GM12864 (cell line): ENCODE measurements around the gene CACNA1C.

Experiments
- DNase-seq: peaks from one replicate; pipeline ENCODE4 v3.0.0-alpha.2; 2011; ENCODE audit warnings: low read depth
- H3K4me3 ChIP-seq: 2 replicates; pipeline ENCODE4 v1.5.1; 2011; ENCODE audit warnings: mild to moderate bottlenecking, low read depth, low read length, control low read depth
- TF ChIP-seq, protein P1 (sequence below): IDR thresholded peaks from 2 replicates; pipeline ENCODE4 v1.5.1; 2011; ENCODE audit warnings: low read depth, mild to moderate bottlenecking, moderate library complexity, low read length, control low read depth, inconsistent platforms; ENCODE audit errors: missing control alignments

Gene CACNA1C

DNA sequence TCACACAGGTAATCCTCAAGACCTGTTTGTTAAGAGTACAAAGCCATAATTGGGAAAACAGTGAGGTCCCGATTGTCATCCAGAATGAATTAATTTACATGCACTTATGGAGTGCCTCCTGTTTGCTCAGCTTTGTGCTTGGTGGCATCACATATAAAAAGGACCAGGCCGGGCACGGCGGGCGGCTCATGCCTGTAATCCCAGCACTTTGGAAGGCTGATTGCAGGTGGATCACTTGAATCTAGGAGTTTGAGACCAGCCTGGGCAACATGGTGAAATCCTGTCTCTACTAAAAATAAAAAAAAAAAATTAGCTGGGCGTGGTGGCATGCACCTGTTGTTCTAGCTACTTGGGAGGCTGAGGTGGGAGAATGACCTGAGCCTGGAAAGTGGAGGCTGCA lies 247.4 kb downstream of the CACNA1C start:
- TF ChIP-seq, protein P1, sequence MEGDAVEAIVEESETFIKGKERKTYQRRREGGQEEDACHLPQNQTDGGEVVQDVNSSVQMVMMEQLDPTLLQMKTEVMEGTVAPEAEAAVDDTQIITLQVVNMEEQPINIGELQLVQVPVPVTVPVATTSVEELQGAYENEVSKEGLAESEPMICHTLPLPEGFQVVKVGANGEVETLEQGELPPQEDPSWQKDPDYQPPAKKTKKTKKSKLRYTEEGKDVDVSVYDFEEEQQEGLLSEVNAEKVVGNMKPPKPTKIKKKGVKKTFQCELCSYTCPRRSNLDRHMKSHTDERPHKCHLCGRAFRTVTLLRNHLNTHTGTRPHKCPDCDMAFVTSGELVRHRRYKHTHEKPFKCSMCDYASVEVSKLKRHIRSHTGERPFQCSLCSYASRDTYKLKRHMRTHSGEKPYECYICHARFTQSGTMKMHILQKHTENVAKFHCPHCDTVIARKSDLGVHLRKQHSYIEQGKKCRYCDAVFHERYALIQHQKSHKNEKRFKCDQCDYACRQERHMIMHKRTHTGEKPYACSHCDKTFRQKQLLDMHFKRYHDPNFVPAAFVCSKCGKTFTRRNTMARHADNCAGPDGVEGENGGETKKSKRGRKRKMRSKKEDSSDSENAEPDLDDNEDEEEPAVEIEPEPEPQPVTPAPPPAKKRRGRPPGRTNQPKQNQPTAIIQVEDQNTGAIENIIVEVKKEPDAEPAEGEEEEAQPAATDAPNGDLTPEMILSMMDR = no peak
- DNase-seq = no peak
- no peak overlapping the region for H3K4me3 ChIP-seq

DNA sequence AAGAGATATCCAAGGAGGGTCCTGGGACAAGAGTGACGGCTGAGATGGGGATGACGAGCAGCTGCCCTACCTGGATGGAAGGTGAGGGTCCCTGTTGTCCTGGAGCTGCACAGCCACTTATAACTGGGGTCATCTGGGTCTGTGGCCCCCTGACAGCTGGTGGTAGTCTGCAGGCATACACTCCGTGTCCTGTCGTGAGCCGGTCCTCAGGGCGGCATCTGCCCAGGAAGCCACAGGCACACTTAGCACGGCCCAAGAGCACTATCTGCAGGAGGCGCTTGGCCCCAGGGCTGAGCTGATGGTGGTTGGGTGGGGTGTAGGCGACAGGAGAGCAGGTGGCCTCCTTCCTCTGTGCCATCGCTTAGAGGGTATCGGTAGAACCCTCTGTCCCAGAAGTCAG lies 248.1 kb downstream of the CACNA1C start:
- H3K4me3 ChIP-seq = no peak overlapping the region
- TF ChIP-seq, protein P1 = no peak
- no peak for DNase-seq

DNA sequence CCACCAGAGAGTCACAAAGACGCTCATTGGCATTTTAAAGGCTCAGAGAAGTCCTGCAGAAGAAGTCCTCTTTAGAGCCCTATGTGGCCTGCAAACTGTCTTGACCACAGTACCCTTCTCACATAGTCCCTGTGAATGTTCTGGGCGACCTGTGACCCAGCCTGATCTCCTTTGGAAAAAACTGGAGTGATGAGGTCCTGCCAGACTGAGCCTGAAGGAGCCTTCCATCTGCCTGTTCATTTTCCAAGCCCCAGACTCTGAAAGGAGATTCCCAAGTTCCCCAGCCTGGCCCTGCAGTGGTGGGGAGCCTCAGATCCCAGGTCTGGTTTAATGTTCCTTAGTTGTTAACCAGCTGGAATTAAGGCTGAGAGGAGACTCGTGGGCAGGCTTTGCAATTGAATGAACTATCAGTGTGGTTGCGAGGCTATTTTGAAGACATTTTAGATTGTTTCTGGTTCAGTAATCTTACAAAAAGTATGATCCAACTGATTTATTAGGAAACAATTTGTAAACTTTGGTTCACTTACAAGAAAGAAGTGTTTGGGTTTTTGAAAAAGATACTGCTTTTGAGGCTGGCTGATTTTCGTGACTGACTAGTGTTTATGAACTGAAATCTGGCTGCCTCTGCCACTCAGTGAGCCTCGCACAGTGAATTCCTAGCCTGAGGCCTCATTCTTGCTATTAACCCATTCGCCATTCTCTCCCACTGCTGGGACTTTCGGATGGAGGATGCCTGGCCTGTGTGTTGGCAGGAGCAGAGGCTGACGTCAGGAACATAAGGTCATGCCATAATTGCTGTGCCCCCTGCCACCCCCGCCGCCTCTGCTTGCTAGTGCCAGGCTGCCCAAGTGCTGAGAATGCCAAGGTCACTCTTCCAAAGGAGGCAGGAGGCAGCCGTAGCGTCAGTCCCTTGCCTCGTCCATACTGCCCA lies 249.0 kb downstream of the CACNA1C start:
- DNase-seq = no peak
- H3K4me3 ChIP-seq = no peak overlapping the region
- TF ChIP-seq, protein P1 = no peak

DNA sequence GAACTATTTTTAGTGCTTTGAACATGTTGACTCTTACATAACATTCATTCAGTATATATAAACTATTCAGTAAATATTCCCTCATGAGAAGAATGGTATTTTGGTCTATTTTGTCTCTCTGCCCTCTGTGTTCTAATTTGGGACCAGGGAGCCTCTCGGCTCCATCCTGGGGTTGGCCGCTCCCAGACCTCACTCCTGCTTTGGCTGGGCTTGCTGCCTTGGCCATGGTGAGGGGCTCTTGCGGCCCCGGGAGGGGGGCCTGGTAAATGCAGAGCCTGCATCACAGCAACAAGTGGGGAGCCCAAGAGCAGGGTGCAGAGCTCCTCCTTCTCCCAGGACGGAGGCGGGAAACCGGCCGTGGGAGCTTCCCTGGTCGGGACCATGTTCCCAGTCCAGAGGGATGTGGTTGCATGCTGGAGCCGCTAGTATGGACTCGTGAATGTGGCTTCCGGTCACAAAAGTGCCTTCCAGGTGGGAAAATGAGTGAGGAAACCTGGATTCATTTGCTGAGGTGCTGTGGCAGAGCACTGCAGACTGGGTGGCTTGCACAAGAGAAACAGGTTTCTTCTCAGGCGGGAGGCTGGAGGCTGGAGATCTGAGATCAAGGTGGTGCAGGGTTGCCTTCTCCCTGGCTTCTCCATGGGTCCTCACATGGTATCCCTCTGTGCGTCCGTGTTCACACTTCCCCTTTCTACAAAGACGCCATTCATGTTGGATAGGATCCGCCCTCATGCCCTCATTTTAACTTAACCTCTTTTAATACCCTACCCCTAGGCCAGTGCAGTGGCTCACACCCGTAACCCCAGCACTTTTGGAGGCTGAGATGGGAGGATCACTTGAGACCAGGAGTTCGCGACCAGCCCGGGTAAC lies 250.2 kb downstream of the CACNA1C start:
- TF ChIP-seq, protein P1 = no peak
- H3K4me3 ChIP-seq = no peak overlapping the region
- no peak for DNase-seq

DNA sequence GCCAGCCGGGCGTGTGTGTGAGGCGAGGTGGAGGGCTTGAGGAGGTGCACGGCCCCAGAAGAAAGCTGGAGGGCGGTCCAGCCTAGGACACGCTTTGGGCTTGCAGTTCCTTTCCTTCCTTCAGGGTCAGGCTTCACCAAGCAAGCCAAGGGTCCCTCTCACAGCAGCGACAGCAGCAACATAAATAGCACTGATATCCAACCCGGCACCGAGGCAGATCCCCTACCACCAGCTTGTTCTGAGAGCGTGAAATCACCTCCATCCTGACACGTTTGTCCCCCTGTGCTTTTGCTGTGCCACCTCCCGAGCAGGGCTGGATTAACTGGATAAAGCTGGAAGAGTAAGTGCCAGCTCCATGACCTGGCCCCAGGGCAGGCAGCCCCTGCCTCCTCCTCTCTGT lies 251.4 kb downstream of the CACNA1C start:
- DNase-seq = no peak
- TF ChIP-seq, protein P1 = no peak
- H3K4me3 ChIP-seq = no peak overlapping the region

DNA sequence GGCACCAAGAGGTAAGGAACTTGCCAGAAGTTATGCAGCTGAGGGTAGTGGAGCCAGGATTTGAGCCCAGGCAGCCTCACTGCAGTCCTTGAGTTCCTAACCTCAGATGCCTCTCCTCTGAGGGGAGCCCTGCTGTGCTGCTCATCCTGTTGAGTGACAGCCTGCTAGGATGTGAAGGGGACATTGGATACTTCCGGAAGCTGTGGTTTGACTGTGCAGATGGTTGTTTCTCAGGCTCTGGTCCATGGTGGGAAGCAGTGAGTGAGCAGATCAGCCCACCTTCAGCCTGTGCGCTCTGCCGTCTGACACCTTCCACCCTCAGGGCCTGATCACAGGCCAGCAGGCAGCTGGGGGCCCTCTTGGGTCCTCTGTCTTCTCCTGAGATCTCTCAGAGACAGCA lies 253.2 kb downstream of the CACNA1C start:
- TF ChIP-seq, protein P1 = no peak
- DNase-seq = no peak
- no peak overlapping the region for H3K4me3 ChIP-seq
